Suprapubic skin (tissue), 4 donors: ENCODE measurements around the gene NKX1-2. TPM values are rescaled to one million over a fixed set of nuclear protein-coding genes. Genes with fewer than 3 reads are reported as not detected.

Experiments
- DNase-seq, 2 donors: peaks; one replicate each; pipeline ENCODE4 v3.0.0-alpha.2; 2019; ENCODE audit warnings: low spot score in 2 of 2
- H3K27ac ChIP-seq: fragments of 200-600 bp; sonication (generic); one replicate; pipeline ENCODE4 v1.5.1; 2019
- H3K27me3 ChIP-seq: fragments of 200-600 bp; sonication (generic); one replicate; pipeline ENCODE4 v1.5.1; 2019
- H3K36me3 ChIP-seq: fragments of 200-600 bp; sonication (generic); one replicate; pipeline ENCODE4 v1.5.1; 2019
- H3K4me1 ChIP-seq: fragments of 200-600 bp; sonication (generic); one replicate; pipeline ENCODE4 v1.5.1; 2019
- H3K4me3 ChIP-seq: fragments of 200-600 bp; sonication (generic); one replicate; pipeline ENCODE4 v1.5.1; 2019; ENCODE audit warnings: mild to moderate bottlenecking
- H3K9me3 ChIP-seq: fragments of 200-600 bp; sonication (generic); one replicate; pipeline ENCODE4 v1.5.1; 2019
- CTCF ChIP-seq, 2 donors: fragments of 200-600 bp in 1 of 2; fragments of 450-650 bp in 1 of 2; sonication (generic) in 1 of 2; IDR thresholded peaks; one replicate each; pipeline ENCODE4 v1.5.1; 2016 to 2019; ENCODE audit warnings: antibody characterized with exemption in 2 of 2, mild to moderate bottlenecking in 1 of 2, moderate library complexity in 1 of 2
- EP300 ChIP-seq: sonication (generic); formaldehyde crosslinking; IDR thresholded peaks from one replicate; pipeline ENCODE4 v1.6.1; 2017; ENCODE audit warnings: antibody characterized with exemption
- POLR2A ChIP-seq, 2 donors: fragments of 450-650 bp; IDR thresholded peaks; one replicate each; pipeline ENCODE4 v1.6.1; 2017; ENCODE audit warnings: antibody characterized with exemption in 2 of 2, mild to moderate bottlenecking in 2 of 2, moderate library complexity in 2 of 2
- POLR2AphosphoS5 ChIP-seq, 3 donors: sonication (generic); formaldehyde crosslinking; IDR thresholded peaks; one replicate each; pipeline ENCODE4 v1.6.1; 2017; ENCODE audit warnings: antibody characterized with exemption in 3 of 3
- WGBS: methylation state at CpG from one replicate; pipeline ENCODE4 v1.1.5; 2018; 5-methylcytosine and 5-hydroxymethylcytosine counted together
- total RNA-seq, 4 donors: library from RNA; depleted of rRNA; stranded (reverse); fragments of >200 nt; gene quantifications; one replicate each; pipeline ENCODE4 v1.1.0, GENCODE V29; 2016

NKX1-2 gene
- total RNA-seq, 4 donors from 2014 or later, result 0.56 to 3.3 (median 1.0) TPM

GRCh38 chr10:124402273-124402672 is 47.6 kb downstream of the NKX1-2 start:
- H3K9me3 ChIP-seq, result no peaks in the 10 kb centered on the region
- peaks cover 95% of the 10 kb centered on the region for H3K36me3 ChIP-seq
- no peaks in the 10 kb centered on the region for H3K27me3 ChIP-seq
- H3K27ac ChIP-seq, result no peak overlapping the region
- 77% methylated on average over 2 of the region's 2 CpGs for WGBS
- DNase-seq, result no peak
- TF ChIP-seq POLR2A (IDR thresholded peaks at IDR 0.05), result no peak
- no peak for TF ChIP-seq POLR2AphosphoS5 (IDR thresholded peaks at IDR 0.05)
- TF ChIP-seq CTCF (IDR thresholded peaks at IDR 0.05), result no peak
- TF ChIP-seq EP300, result no peak
- H3K4me3 ChIP-seq, result no peak overlapping the region
- H3K4me1 ChIP-seq, result peaks cover 3% of the 10 kb centered on the region

- DNase-seq, result peak in 1 of 2 donors; percentile 38
- WGBS, result 96% methylated on average over 5 of the region's 5 CpGs
- TF ChIP-seq POLR2AphosphoS5 (IDR thresholded peaks at IDR 0.05) (no peak), POLR2A (IDR thresholded peaks at IDR 0.05) (no peak), EP300 (no peak), CTCF (IDR thresholded peaks at IDR 0.05) (no peak)
Measured at GRCh38 chr10:124401633-124402032, 48.2 kb downstream of the NKX1-2 start.

More at GRCh38 chr10:124401633-124402032, 48.2 kb downstream of the NKX1-2 start:
- H3K4me3 ChIP-seq, result no peak overlapping the region
- H3K4me1 ChIP-seq, result peaks cover 3% of the 10 kb centered on the region
- H3K27ac ChIP-seq, result no peak overlapping the region
- no peaks in the 10 kb centered on the region for H3K27me3 ChIP-seq
- H3K9me3 ChIP-seq, result no peaks in the 10 kb centered on the region
- peaks cover 95% of the 10 kb centered on the region for H3K36me3 ChIP-seq

Other genes starting within 250 kb of the NKX1-2 start
- 100 to 1,000 TPM in 2 of 4 donors, 10 to 100 TPM in 2; 86.0 to 103 (median 95.1) TPM for gene OAT, start 31.1 kb downstream of the NKX1-2 start, total RNA-seq
- gene LHPP, start 11.8 kb upstream of the NKX1-2 start, total RNA-seq, result 10 to 100 TPM; 14.4 to 22.6 (median 15.3) TPM